ENCODE data around the gene GET4.

Gene GET4

GRCh38 chr7:886626-887487, 10.5 kb downstream of the GET4 start:
- H3K4me3 ChIP-seq (ENCODE audit: low read depth, low read length): no peak overlapping the region
- no peak overlapping the region for H2AFZ ChIP-seq (ENCODE audit: low read length, unreplicated experiment)
- no peaks in the 10 kb centered on the region for H3K4me1 ChIP-seq (ENCODE audit: control insufficient read depth, insufficient read depth, low read length, unreplicated experiment)
- H3K27me3 ChIP-seq (ENCODE audit: insufficient read depth, low read length): no peaks in the 10 kb centered on the region
- peaks cover 41% of the 10 kb centered on the region for H3K79me2 ChIP-seq (ENCODE audit: control insufficient read depth, insufficient read depth, low read length, unreplicated experiment)
- no peak overlapping the region for H3K27ac ChIP-seq (ENCODE audit: low read depth, low read length)
- peaks cover 23% of the 10 kb centered on the region; the same call in 1 of the 2 replicates for H3K36me3 ChIP-seq (ENCODE audit: insufficient read depth, low read length)

GRCh38 chr7:887488-887820, 11.1 kb downstream of the GET4 start:
- Histone ChIP-seq H2AFZ (ENCODE audit: low read length, unreplicated experiment) (no peak overlapping the region), H3K27ac (ENCODE audit: low read depth, low read length) (no peak overlapping the region), H3K4me1 (ENCODE audit: control insufficient read depth, insufficient read depth, low read length, unreplicated experiment) (no peaks in the 10 kb centered on the region), H3K79me2 (ENCODE audit: control insufficient read depth, insufficient read depth, low read length, unreplicated experiment) (peaks cover 37% of the 10 kb centered on the region), H3K4me3 (ENCODE audit: low read depth, low read length) (no peak overlapping the region), H3K36me3 (ENCODE audit: insufficient read depth, low read length) (peaks cover 27% of the 10 kb centered on the region; the same call in 1 of the 2 replicates), H3K27me3 (ENCODE audit: insufficient read depth, low read length) (no peaks in the 10 kb centered on the region)

- H3K36me3 ChIP-seq (ENCODE audit: insufficient read depth, low read length): peaks cover 32% of the 10 kb centered on the region; the same call in 1 of the 2 replicates
- H3K79me2 ChIP-seq (ENCODE audit: control insufficient read depth, insufficient read depth, low read length, unreplicated experiment): peaks cover 29% of the 10 kb centered on the region
- no peaks in the 10 kb centered on the region for H3K4me1 ChIP-seq (ENCODE audit: control insufficient read depth, insufficient read depth, low read length, unreplicated experiment)
- H3K27ac ChIP-seq (ENCODE audit: low read depth, low read length): no peak overlapping the region
- no peak overlapping the region for H3K4me3 ChIP-seq (ENCODE audit: low read depth, low read length)
- H2AFZ ChIP-seq (ENCODE audit: low read length, unreplicated experiment): no peak overlapping the region
- H3K27me3 ChIP-seq (ENCODE audit: insufficient read depth, low read length): no peaks in the 10 kb centered on the region
Measured at GRCh38 chr7:888081-889024, 12.0 kb downstream of the GET4 start.

GRCh38 chr7:889025-889390, 12.7 kb downstream of the GET4 start:
- H3K36me3 ChIP-seq (ENCODE audit: insufficient read depth, low read length): peaks cover 32% of the 10 kb centered on the region; the same call in 1 of the 2 replicates
- no peaks in the 10 kb centered on the region for H3K27me3 ChIP-seq (ENCODE audit: insufficient read depth, low read length)
- H3K27ac ChIP-seq (ENCODE audit: low read depth, low read length): no peak overlapping the region
- no peak overlapping the region for H2AFZ ChIP-seq (ENCODE audit: low read length, unreplicated experiment)
- peaks cover 23% of the 10 kb centered on the region for H3K79me2 ChIP-seq (ENCODE audit: control insufficient read depth, insufficient read depth, low read length, unreplicated experiment)
- H3K4me1 ChIP-seq (ENCODE audit: control insufficient read depth, insufficient read depth, low read length, unreplicated experiment): no peaks in the 10 kb centered on the region
- H3K4me3 ChIP-seq (ENCODE audit: low read depth, low read length): no peak overlapping the region

- H3K79me2 ChIP-seq (ENCODE audit: control insufficient read depth, insufficient read depth, low read length, unreplicated experiment): peaks cover 19% of the 10 kb centered on the region
- H3K4me1 ChIP-seq (ENCODE audit: control insufficient read depth, insufficient read depth, low read length, unreplicated experiment): no peaks in the 10 kb centered on the region
- H3K4me3 ChIP-seq (ENCODE audit: low read depth, low read length): no peak overlapping the region
- no peaks in the 10 kb centered on the region for H3K27me3 ChIP-seq (ENCODE audit: insufficient read depth, low read length)
- no peak overlapping the region for H3K27ac ChIP-seq (ENCODE audit: low read depth, low read length)
- peaks cover 32% of the 10 kb centered on the region; the same call in 1 of the 2 replicates for H3K36me3 ChIP-seq (ENCODE audit: insufficient read depth, low read length)
- H2AFZ ChIP-seq (ENCODE audit: low read length, unreplicated experiment): no peak overlapping the region
Measured at GRCh38 chr7:889391-889790, 13.0 kb downstream of the GET4 start.

GRCh38 chr7:890868-891267, 14.5 kb downstream of the GET4 start:
- Histone ChIP-seq H3K36me3 (ENCODE audit: insufficient read depth, low read length) (peaks cover 32% of the 10 kb centered on the region; the same call in 1 of the 2 replicates), H3K79me2 (ENCODE audit: control insufficient read depth, insufficient read depth, low read length, unreplicated experiment) (peaks cover 11% of the 10 kb centered on the region), H2AFZ (ENCODE audit: low read length, unreplicated experiment) (no peak overlapping the region), H3K4me3 (ENCODE audit: low read depth, low read length) (no peak overlapping the region), H3K27me3 (ENCODE audit: insufficient read depth, low read length) (no peaks in the 10 kb centered on the region), H3K27ac (ENCODE audit: low read depth, low read length) (no peak overlapping the region), H3K4me1 (ENCODE audit: control insufficient read depth, insufficient read depth, low read length, unreplicated experiment) (no peaks in the 10 kb centered on the region)

- Histone ChIP-seq H3K27me3 (ENCODE audit: insufficient read depth, low read length) (no peaks in the 10 kb centered on the region), H3K27ac (ENCODE audit: low read depth, low read length) (no peak overlapping the region), H2AFZ (ENCODE audit: low read length, unreplicated experiment) (no peak overlapping the region), H3K4me1 (ENCODE audit: control insufficient read depth, insufficient read depth, low read length, unreplicated experiment) (no peaks in the 10 kb centered on the region), H3K4me3 (ENCODE audit: low read depth, low read length) (no peak overlapping the region), H3K79me2 (ENCODE audit: control insufficient read depth, insufficient read depth, low read length, unreplicated experiment) (peaks cover 8% of the 10 kb centered on the region), H3K36me3 (ENCODE audit: insufficient read depth, low read length) (peaks cover 32% of the 10 kb centered on the region; the same call in 1 of the 2 replicates)
Measured at GRCh38 chr7:891291-891690, 14.9 kb downstream of the GET4 start.

- H3K4me1 ChIP-seq (ENCODE audit: control insufficient read depth, insufficient read depth, low read length, unreplicated experiment): no peaks in the 10 kb centered on the region
- H3K27me3 ChIP-seq (ENCODE audit: insufficient read depth, low read length): no peaks in the 10 kb centered on the region
- no peak overlapping the region for H3K27ac ChIP-seq (ENCODE audit: low read depth, low read length)
- peaks cover 32% of the 10 kb centered on the region; the same call in 1 of the 2 replicates for H3K36me3 ChIP-seq (ENCODE audit: insufficient read depth, low read length)
- H3K4me3 ChIP-seq (ENCODE audit: low read depth, low read length): no peak overlapping the region
- no peak overlapping the region for H2AFZ ChIP-seq (ENCODE audit: low read length, unreplicated experiment)
- H3K79me2 ChIP-seq (ENCODE audit: control insufficient read depth, insufficient read depth, low read length, unreplicated experiment): peaks cover 8% of the 10 kb centered on the region
Measured at GRCh38 chr7:891805-892204, 15.5 kb downstream of the GET4 start.

- no peak overlapping the region for H2AFZ ChIP-seq (ENCODE audit: low read length, unreplicated experiment)
- no peak overlapping the region for H3K4me3 ChIP-seq (ENCODE audit: low read depth, low read length)
- H3K27me3 ChIP-seq (ENCODE audit: insufficient read depth, low read length): no peaks in the 10 kb centered on the region
- no peak overlapping the region for H3K27ac ChIP-seq (ENCODE audit: low read depth, low read length)
- peaks cover 24% of the 10 kb centered on the region; the same call in 1 of the 2 replicates for H3K36me3 ChIP-seq (ENCODE audit: insufficient read depth, low read length)
- H3K79me2 ChIP-seq (ENCODE audit: control insufficient read depth, insufficient read depth, low read length, unreplicated experiment): peaks cover 3% of the 10 kb centered on the region
- H3K4me1 ChIP-seq (ENCODE audit: control insufficient read depth, insufficient read depth, low read length, unreplicated experiment): no peaks in the 10 kb centered on the region
Measured at GRCh38 chr7:892648-893593, 16.6 kb downstream of the GET4 start.

GRCh38 chr7:893686-894085, 17.3 kb downstream of the GET4 start:
- H3K4me1 ChIP-seq (ENCODE audit: control insufficient read depth, insufficient read depth, low read length, unreplicated experiment): no peaks in the 10 kb centered on the region
- no peaks in the 10 kb centered on the region for H3K79me2 ChIP-seq (ENCODE audit: control insufficient read depth, insufficient read depth, low read length, unreplicated experiment)
- H3K36me3 ChIP-seq (ENCODE audit: insufficient read depth, low read length): peaks cover 23% of the 10 kb centered on the region; the same call in 1 of the 2 replicates
- H3K4me3 ChIP-seq (ENCODE audit: low read depth, low read length): no peak overlapping the region
- H2AFZ ChIP-seq (ENCODE audit: low read length, unreplicated experiment): no peak overlapping the region
- no peak overlapping the region for H3K27ac ChIP-seq (ENCODE audit: low read depth, low read length)
- H3K27me3 ChIP-seq (ENCODE audit: insufficient read depth, low read length): no peaks in the 10 kb centered on the region
